HUES64 (cell line): ENCODE data around the gene CACNA1B.

ENCODE experiments used
- H3K27ac ChIP-seq: 2 replicates; pipeline ENCODE4 v1.7.0; 2013; ENCODE audit warnings: low read depth, low read length, inconsistent platforms
- H3K27me3 ChIP-seq: 2 replicates; pipeline ENCODE4 v1.6.1; 2013; ENCODE audit warnings: mild to moderate bottlenecking, low read length; ENCODE audit not compliant: insufficient read depth
- H3K36me3 ChIP-seq: 2 replicates; pipeline ENCODE4 v1.6.1; 2013; ENCODE audit warnings: mild to moderate bottlenecking, low read length; ENCODE audit not compliant: insufficient read depth
- H3K4me1 ChIP-seq: 2 replicates; pipeline ENCODE4 v1.6.1; 2013; ENCODE audit warnings: mild to moderate bottlenecking, low read length, moderate library complexity; ENCODE audit not compliant: insufficient read depth
- H3K4me3 ChIP-seq: 2 replicates; pipeline ENCODE4 v1.5.1; 2013; ENCODE audit warnings: mild to moderate bottlenecking, low read length, moderate library complexity
- H3K9ac ChIP-seq: 2 replicates; pipeline ENCODE4 v1.6.1; 2013; ENCODE audit warnings: mild to moderate bottlenecking, low read depth, low read length
- H3K9me3 ChIP-seq: 2 replicates; pipeline ENCODE4 v1.6.1; 2013; ENCODE audit warnings: low read depth, low read length; ENCODE audit not compliant: insufficient read depth
- WGBS: fragments of 150-250, 120-280 bp; methylation state at CpG from one replicate; pipeline ENCODE4 v1.1.7; 2013; ENCODE audit warnings: missing lambda C conversion rate; 5-methylcytosine and 5-hydroxymethylcytosine counted together

The CACNA1B gene

GRCh38 chr9:137891588-137892423 lies 14.2 kb downstream of the CACNA1B start:
- Histone ChIP-seq H3K4me3 (no peak overlapping the region), H3K36me3 (no peaks in the 10 kb centered on the region), H3K27me3 (no peaks in the 10 kb centered on the region), H3K4me1 (no peaks in the 10 kb centered on the region), H3K9ac (no peak overlapping the region), H3K27ac (no peak overlapping the region), H3K9me3 (no peaks in the 10 kb centered on the region)
- WGBS = 79% methylated on average over 20 of the region's 20 CpGs

GRCh38 chr9:137892424-137893191 lies 15.0 kb downstream of the CACNA1B start:
- Histone ChIP-seq H3K27me3 (no peaks in the 10 kb centered on the region), H3K9me3 (no peaks in the 10 kb centered on the region), H3K9ac (no peak overlapping the region), H3K4me1 (no peaks in the 10 kb centered on the region), H3K27ac (no peak overlapping the region), H3K4me3 (no peak overlapping the region), H3K36me3 (no peaks in the 10 kb centered on the region)
- WGBS = 88% methylated on average over 22 of the region's 22 CpGs

- Histone ChIP-seq H3K9me3 (no peaks in the 10 kb centered on the region), H3K27ac (no peak overlapping the region), H3K36me3 (no peaks in the 10 kb centered on the region), H3K9ac (no peak overlapping the region), H3K27me3 (no peaks in the 10 kb centered on the region), H3K4me1 (no peaks in the 10 kb centered on the region), H3K4me3 (no peak overlapping the region)
- WGBS = 73% methylated on average over 5 of the region's 5 CpGs
Measured at GRCh38 chr9:137893670-137894069, 16.1 kb downstream of the CACNA1B start.

GRCh38 chr9:137899551-137900360 lies 22.2 kb downstream of the CACNA1B start:
- Histone ChIP-seq H3K36me3 (no peaks in the 10 kb centered on the region), H3K4me3 (no peak overlapping the region), H3K27ac (no peak overlapping the region), H3K9ac (no peak overlapping the region), H3K27me3 (no peaks in the 10 kb centered on the region), H3K9me3 (peaks cover 2% of the 10 kb centered on the region; the same call in 1 of the 2 replicates), H3K4me1 (no peaks in the 10 kb centered on the region)
- 82% methylated on average over 14 of the region's 14 CpGs for WGBS

GRCh38 chr9:137900584-137901310 lies 23.2 kb downstream of the CACNA1B start:
- no peak overlapping the region for H3K9ac ChIP-seq
- no peaks in the 10 kb centered on the region for H3K36me3 ChIP-seq
- no peaks in the 10 kb centered on the region for H3K4me1 ChIP-seq
- H3K27me3 ChIP-seq = no peaks in the 10 kb centered on the region
- peaks cover 2% of the 10 kb centered on the region; the same call in 1 of the 2 replicates for H3K9me3 ChIP-seq
- no peak overlapping the region for H3K4me3 ChIP-seq
- no peak overlapping the region for H3K27ac ChIP-seq
- 83% methylated on average over 12 of the region's 12 CpGs for WGBS

GRCh38 chr9:137902646-137903045 lies 25.1 kb downstream of the CACNA1B start:
- peaks cover 2% of the 10 kb centered on the region; the same call in 1 of the 2 replicates for H3K9me3 ChIP-seq
- no peaks in the 10 kb centered on the region for H3K36me3 ChIP-seq
- H3K9ac ChIP-seq = no peak overlapping the region
- 89% methylated on average over 8 of the region's 9 CpGs for WGBS
- no peaks in the 10 kb centered on the region for H3K27me3 ChIP-seq
- no peaks in the 10 kb centered on the region for H3K4me1 ChIP-seq
- H3K27ac ChIP-seq = no peak overlapping the region
- H3K4me3 ChIP-seq = no peak overlapping the region

GRCh38 chr9:137905740-137906139 lies 28.2 kb downstream of the CACNA1B start:
- no peaks in the 10 kb centered on the region for H3K4me1 ChIP-seq
- no peaks in the 10 kb centered on the region for H3K27me3 ChIP-seq
- no peaks in the 10 kb centered on the region for H3K36me3 ChIP-seq
- H3K27ac ChIP-seq = no peak overlapping the region
- 82% methylated on average over 5 of the region's 5 CpGs for WGBS
- no peak overlapping the region for H3K9ac ChIP-seq
- no peak overlapping the region for H3K4me3 ChIP-seq
- peaks cover 2% of the 10 kb centered on the region; the same call in 1 of the 2 replicates for H3K9me3 ChIP-seq

- Histone ChIP-seq H3K4me3 (no peak overlapping the region), H3K27me3 (no peaks in the 10 kb centered on the region), H3K4me1 (no peaks in the 10 kb centered on the region), H3K36me3 (no peaks in the 10 kb centered on the region), H3K9ac (no peak overlapping the region), H3K27ac (no peak overlapping the region), H3K9me3 (no peaks in the 10 kb centered on the region)
- WGBS = 90% methylated on average over 10 of the region's 10 CpGs
Measured at GRCh38 chr9:137907776-137908175, 30.2 kb downstream of the CACNA1B start.

GRCh38 chr9:137912671-137913070 lies 35.1 kb downstream of the CACNA1B start:
- H3K27me3 ChIP-seq = no peaks in the 10 kb centered on the region
- H3K9ac ChIP-seq = no peak overlapping the region
- WGBS = 46% methylated on average over 2 of the region's 3 CpGs
- no peak overlapping the region for H3K27ac ChIP-seq
- no peak overlapping the region for H3K4me3 ChIP-seq
- H3K36me3 ChIP-seq = peaks cover 16% of the 10 kb centered on the region
- no peaks in the 10 kb centered on the region for H3K4me1 ChIP-seq
- no peaks in the 10 kb centered on the region for H3K9me3 ChIP-seq

GRCh38 chr9:137913132-137913531 lies 35.5 kb downstream of the CACNA1B start:
- no peak overlapping the region for H3K4me3 ChIP-seq
- H3K9me3 ChIP-seq = no peaks in the 10 kb centered on the region
- 79% methylated on average over 7 of the region's 7 CpGs for WGBS
- H3K9ac ChIP-seq = no peak overlapping the region
- H3K4me1 ChIP-seq = no peaks in the 10 kb centered on the region
- peaks cover 16% of the 10 kb centered on the region for H3K36me3 ChIP-seq
- no peak overlapping the region for H3K27ac ChIP-seq
- H3K27me3 ChIP-seq = no peaks in the 10 kb centered on the region
